Superior temporal gyrus (tissue), 1 donor: ENCODE measurements around the gene TTLL10.

Experiments used
- DNase-seq: peaks from one replicate; pipeline ENCODE4 v3.0.0-alpha.2; 2016; ENCODE audit errors: extremely low spot score

TTLL10 gene

DNA sequence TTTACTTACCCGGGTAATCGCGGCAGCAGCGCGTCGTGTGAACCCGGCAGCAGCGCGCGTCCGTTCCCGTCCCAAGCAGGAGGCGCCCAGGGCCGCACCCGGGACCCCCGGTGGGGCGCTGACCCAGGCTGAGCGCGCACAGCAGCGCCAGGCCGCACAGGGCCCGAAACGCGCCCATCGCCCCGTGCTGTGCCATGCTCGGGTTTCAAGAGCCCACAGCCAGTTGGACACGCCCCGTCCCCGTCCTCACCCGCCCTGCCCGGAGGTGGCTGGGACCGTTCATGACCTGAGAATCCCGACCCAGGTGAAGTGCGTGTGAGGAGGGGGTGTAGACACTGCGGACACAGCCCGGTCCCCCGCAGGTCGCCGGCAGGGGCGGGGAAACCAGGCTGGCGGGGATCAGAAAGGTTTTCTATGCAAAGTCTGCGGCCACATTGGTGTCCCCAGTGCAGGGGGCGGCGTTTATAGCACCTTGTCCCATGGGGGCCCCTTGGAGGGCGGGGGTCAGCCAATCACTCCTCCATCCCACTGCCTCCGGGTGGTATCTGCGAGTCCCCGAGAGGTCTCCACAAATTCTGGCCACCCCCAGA, 32.8 kb downstream of the TTLL10 start, which contains the start of gene TNFRSF18:
TNFRSF18 (minus strand) TSS at position 217 of the 590 bp plus-strand sequence; CDS start at position 196, 21 bp downstream.
- no peak for DNase-seq

DNA sequence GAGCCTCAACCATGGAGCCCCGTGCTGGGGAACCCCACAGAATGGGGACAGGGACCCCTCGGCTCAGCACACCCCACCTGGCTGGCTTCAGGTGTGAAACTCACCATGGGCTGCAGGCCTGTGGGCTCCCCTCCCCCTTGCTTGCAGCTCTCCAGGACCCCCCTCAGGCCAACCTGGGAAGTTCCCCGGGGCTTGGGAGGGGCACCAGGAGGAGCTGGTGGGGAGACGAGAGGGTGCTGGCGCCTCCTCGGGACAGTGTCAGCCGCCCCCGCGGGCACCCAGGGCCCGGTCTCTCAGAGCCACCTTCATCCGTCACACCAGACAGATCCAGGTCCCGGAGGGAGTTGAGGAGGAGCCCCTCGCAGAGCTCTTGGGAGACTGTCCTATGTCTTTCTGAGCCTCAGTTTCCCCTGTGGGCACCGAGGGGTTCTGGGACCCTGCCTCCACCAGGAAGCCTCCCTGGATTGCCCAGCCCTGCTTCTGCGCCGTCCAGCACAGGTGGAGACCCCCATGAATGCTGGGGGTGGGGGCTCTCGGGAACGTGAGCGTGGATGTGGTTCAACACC, 33.4 kb downstream of the TTLL10 start:
- DNase-seq: no peak

GRCh38 chr1:1207571-1207892, 33.9 kb downstream of the TTLL10 start:
- DNase-seq: no peak

- DNase-seq: no peak
Observed at GRCh38 chr1:1208713-1209433, 35.2 kb downstream of the TTLL10 start.

DNA sequence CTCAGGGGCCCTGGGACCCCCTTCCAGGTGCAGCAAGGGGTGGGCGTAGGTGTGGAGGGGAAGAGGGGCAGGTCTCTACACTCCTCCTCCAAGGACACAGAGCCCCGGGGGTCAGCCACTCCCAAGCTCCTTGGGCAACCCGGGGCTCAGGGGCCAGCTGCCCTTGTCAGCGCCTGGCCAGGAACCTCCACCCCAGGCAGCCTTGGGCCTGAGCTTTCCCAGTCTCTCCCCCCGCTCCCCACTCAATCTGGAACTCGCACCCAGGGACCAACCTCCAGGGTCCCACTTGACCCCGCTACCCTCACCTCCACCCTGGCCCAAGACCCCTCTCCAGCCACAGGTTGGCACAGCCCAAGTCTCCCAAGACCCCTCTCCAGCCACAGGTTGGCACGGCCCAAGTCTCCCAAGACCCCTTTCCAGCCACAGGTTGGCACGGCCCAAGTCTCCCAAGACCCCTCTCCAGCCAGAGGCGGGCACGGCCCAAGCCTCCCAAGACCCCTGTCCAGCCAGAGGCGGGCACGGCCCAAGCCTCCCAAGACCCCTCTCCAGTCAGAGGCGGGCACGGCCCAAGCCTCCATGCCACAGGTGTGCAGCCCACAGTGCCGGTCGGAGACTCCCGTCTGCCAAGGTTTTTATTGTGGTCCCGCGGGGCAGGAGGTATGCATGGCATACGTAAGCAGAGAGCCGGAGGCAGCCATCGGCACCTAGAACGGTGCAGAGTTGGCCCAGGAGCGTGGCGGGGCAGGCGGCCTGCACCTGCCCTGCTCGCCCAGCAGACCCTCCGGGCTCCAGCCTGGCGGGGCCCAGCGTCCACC, 37.3 kb downstream of the TTLL10 start:
- no peak for DNase-seq

DNA sequence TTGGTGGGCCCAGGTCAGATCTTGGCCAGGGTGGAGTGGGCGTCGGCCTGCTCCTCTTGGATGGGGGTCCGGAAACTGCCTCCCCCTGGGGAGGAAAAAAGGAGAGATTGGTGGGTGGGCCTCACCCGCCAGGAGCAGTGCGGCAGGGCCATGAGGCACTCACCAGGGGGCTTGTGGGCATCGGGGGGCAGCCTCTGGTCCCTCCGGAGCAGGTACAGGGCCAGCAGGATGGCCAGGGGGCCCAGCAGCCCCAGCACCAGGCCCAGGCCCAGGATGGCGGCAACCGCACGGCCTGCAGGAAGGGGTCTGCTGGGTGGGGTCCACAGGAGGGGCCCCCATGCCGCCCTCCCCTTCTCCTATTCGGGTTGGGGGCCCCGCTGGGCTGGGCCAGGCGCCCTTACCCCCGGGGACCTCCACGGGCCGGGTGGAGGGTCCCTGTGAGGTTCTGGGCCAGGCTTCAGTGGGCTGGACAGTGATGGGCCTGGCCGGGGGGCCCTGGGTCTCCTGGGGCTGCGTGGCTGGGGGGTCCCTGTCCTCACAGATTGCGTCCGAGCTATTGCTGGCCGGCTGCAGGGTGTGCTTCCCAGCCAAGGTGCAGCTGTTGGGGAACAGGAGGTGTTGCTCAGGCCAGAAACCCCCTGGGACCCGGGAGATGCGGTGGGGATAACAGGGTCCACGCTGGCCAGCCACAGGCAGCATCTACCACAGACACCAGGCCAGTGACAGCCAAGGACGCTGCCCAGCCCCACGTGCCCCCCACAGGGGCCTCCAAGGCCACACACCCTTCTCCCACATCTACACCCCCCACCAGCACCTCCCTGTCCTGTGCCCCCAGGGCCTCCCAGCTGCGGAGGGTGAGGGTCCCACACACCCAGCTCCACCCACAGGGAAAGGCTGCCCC, 38.1 kb downstream of the TTLL10 start:
- DNase-seq: no peak

- DNase-seq: no peak
Observed at GRCh38 chr1:1212780-1213344, 39.2 kb downstream of the TTLL10 start.

- no peak for DNase-seq
Observed at GRCh38 chr1:1213345-1214265, 39.9 kb downstream of the TTLL10 start, which contains the start of gene TNFRSF4. TNFRSF4 (minus strand) TSS chr1:1214153; CDS start chr1:1214127, 26 bp downstream.

GRCh38 chr1:1215080-1215676, 41.5 kb downstream of the TTLL10 start:
- no peak for DNase-seq

GRCh38 chr1:1215881-1216605, 42.4 kb downstream of the TTLL10 start:
- no peak for DNase-seq

DNA sequence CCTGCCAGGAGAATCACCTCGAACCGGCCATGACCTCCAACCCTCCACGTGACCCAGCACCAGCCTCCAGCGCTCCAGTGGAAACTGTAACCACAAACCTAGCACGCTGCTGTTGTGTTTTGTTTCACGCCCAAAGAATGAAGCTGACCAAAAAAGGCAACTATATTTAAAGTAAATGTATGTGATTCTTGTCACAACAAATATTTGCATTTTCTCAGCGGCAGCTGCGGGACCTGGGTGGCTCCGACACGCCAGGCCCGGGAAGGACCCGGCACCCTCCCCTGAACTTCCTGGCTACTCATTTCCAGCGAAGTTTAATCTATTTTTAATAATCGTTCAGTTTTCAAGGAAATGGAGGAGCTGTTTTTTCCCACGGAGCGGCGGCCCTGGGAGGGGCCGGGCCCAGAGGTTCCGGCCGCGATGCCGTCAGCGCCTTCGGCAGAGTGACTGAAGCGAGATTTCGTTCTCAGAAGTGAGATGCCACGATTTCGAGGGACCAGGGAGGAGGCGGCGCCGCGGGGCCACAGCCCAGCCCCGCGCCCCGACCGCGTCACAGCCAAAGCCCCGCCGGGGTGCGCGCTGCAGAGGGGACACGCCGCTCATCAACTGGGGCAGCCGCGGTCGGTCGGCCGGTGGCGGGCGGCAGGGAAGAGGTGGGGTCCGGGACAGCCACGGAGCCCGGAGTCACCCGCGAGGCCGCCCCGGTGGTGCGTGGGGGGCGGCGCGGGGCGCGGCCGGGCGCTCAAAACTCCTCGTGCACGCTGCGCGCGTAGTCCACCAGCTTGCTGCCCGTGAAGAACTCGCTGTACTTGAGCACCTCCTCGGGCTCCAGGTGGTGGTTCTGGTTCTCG, 43.3 kb downstream of the TTLL10 start:
- no peak for DNase-seq

DNA sequence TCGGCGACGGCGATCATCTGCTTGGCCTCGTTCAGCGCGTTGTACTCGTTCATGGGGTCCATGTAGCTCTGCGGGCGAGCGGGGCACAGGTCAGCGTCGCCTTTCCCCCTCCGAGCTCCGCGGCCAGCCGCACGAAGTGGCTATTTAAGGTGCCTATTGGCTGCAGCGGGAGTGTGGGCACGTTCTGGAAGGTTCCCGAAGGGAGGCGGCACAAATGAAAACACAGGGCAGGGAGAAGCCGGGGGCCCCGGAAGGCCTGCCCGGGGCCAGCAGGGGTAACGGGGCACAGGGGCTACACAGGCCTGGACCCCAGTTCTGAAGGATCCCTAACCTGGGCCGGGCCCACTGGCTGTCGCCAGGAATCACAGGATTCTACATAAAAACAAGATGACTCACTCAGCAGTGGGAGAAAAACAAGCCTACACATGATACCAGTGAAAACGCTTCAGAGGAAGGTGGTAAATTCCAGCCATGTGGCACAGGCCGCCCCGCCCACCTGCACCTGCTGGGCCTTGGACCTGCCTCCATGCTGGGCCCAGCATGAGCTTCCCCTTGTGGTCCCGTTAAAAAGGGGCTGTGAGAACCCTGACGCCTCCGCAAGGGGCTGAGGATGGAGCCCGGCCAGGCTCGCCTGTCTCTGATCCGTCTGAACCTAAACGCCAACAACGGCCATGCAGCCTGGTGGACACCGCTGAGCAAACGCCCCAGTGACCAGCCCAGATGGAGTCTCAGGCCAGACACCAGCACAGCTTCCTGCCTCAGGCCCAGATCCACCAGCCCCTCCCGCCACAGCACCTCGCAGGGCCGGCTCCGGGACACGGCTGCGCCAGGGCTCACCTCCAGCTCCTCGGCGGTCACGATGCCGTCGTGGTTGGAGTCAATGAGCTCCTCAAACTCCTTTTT, 44.2 kb downstream of the TTLL10 start:
- peak; percentile 12 for DNase-seq

- DNase-seq: no peak
Observed at GRCh38 chr1:1218524-1219200, 45.0 kb downstream of the TTLL10 start.

DNA sequence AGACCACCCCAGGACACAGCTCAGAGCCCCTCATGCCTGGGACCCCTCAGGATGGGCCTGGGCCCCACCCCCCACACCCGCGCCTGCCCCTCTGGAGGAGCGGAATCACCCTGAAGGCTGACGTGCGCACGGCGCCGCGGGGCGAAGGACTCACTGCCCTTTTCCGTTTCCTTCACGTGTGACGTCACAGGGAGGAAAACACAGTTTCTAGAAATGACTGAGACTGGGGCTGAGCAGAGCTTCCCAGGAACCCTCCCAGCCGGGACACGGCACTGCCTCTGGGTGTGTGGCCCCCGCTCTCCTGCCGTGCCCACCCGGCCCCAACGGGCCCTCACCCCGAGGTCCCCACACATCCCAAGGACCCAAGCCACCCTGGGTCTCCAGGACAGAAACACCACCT, 45.7 kb downstream of the TTLL10 start:
- DNase-seq: no peak

- DNase-seq: no peak
Observed at GRCh38 chr1:1220197-1220596, 46.5 kb downstream of the TTLL10 start.

- no peak for DNase-seq
Observed at GRCh38 chr1:1221887-1222574, 48.4 kb downstream of the TTLL10 start.
